Lower leg skin (tissue), 4 donors: Measurements from ENCODE around the gene EEF1AKMT3. TPM values are rescaled to one million over a fixed set of nuclear protein-coding genes. Genes with fewer than 3 reads are reported as not detected.
"Not testable (repeated sequence)": the region's sequence is repeated elsewhere in the genome, so short reads cannot be mapped to it uniquely, and the experiment has no call there.

Experiments used
- DNase-seq, 2 donors: peaks; one replicate each; pipeline ENCODE4 v3.0.0-alpha.2; 2019; ENCODE audit warnings: low spot score in 2 of 2
- H3K4me3 ChIP-seq: fragments of 200-600 bp; sonication (generic); 2 replicates; pipeline ENCODE4 v1.5.1; 2017; ENCODE audit warnings: mild to moderate bottlenecking, low read depth; ENCODE audit not compliant: poor library complexity, severe bottlenecking
- CTCF ChIP-seq, 3 donors: fragments of 450-650 bp; IDR thresholded peaks; one replicate each; pipeline ENCODE4 v1.5.1; 2016; ENCODE audit warnings: antibody characterized with exemption in 3 of 3, mild to moderate bottlenecking in 3 of 3, moderate library complexity in 2 of 3
- POLR2A ChIP-seq, 2 donors: fragments of 450-650 bp; IDR thresholded peaks; one replicate each; pipeline ENCODE4 v1.6.1; 2016 to 2017; ENCODE audit warnings: antibody characterized with exemption in 2 of 2, mild to moderate bottlenecking in 1 of 2, moderate library complexity in 1 of 2
- WGBS, 2 donors: methylation state at CpG; one replicate each; pipeline ENCODE4 v1.1.5; 2018; 5-methylcytosine and 5-hydroxymethylcytosine counted together
- intact Hi-C: fragments of 100-400 bp; cut with DNase I; formaldehyde crosslinking; loops from one replicate; pipeline ENCODE4 v1.15.0; 2023; ENCODE audit warnings: low total_unique reads
- total RNA-seq, 4 donors: library from RNA; depleted of rRNA; stranded (reverse); fragments of >200 nt; gene quantifications; one replicate each; pipeline ENCODE4 v1.1.0, GENCODE V29; 2016

EEF1AKMT3 gene
- total RNA-seq, 4 donors from 2014 or later, result 6.3 to 13.2 (median 9.9) TPM

- no peak for DNase-seq
- WGBS, 2 donors, result 94 to 95% methylated on average over 11 of the region's 11 CpGs
- TF ChIP-seq CTCF (IDR thresholded peaks at IDR 0.05) (no peak), POLR2A (IDR thresholded peaks at IDR 0.05) (no peak)
- H3K4me3 ChIP-seq, result no peak overlapping the region
- intact Hi-C loops, result no loop called here
Measured at GRCh38 chr12:57769594-57769993, 2.8 kb upstream of the EEF1AKMT3 start.

GRCh38 chr12:57770734-57771133 is 1.7 kb upstream of the EEF1AKMT3 start:
- DNase-seq, result no peak
- H3K4me3 ChIP-seq, result no peak overlapping the region
- TF ChIP-seq POLR2A (IDR thresholded peaks at IDR 0.05), result no peak
- no peak for TF ChIP-seq CTCF (IDR thresholded peaks at IDR 0.05)
- 89 to 94% methylated on average over 4 of the region's 4 CpGs for WGBS, 2 donors
- intact Hi-C loops, result no loop called here

GRCh38 chr12:57771236-57771872 is 1.1 kb upstream of the EEF1AKMT3 start:
- TF ChIP-seq POLR2A (IDR thresholded peaks at IDR 0.05), result no peak
- TF ChIP-seq CTCF (IDR thresholded peaks at IDR 0.05), result no peak
- peak; percentile 86 to 96 for DNase-seq
- peak overlapping the region; percentile 59 for H3K4me3 ChIP-seq
- intact Hi-C loops, result no loop called here
- 3 to 4% methylated on average over 16 of the region's 16 CpGs for WGBS, 2 donors

GRCh38 chr12:57771873-57772428 is 463 bp upstream of the EEF1AKMT3 start, which contains the start of gene METTL1:
METTL1 (minus strand) TSS chr12:57772105; CDS start chr12:57772083, 22 bp downstream.
- intact Hi-C loops, result no loop called here
- H3K4me3 ChIP-seq, result peak within 1 kb of the TSS; percentile 59
- TF ChIP-seq CTCF (IDR thresholded peaks at IDR 0.05) (no peak), POLR2A (IDR thresholded peaks at IDR 0.05) (no peak)
- WGBS, 2 donors, result 0% methylated on average over 27 of the region's 28 CpGs
- DNase-seq, result peak; percentile 95 to 98

GRCh38 chr12:57774634-57775033 is 2.2 kb downstream of the EEF1AKMT3 start:
- intact Hi-C loops, DNase-seq, H3K4me3 ChIP-seq: not testable (repeated sequence)
- WGBS, 2 donors, result 86 to 91% methylated on average over 11 of the region's 11 CpGs

GRCh38 chr12:57775044-57775443 is 2.6 kb downstream of the EEF1AKMT3 start:
- 53 to 63% methylated on average over 3 of the region's 3 CpGs for WGBS, 2 donors
- intact Hi-C loops, result no loop called here
- H3K4me3 ChIP-seq, result no peak overlapping the region
- DNase-seq, result no peak
- no peak for TF ChIP-seq POLR2A (IDR thresholded peaks at IDR 0.05)
- no peak for TF ChIP-seq CTCF (IDR thresholded peaks at IDR 0.05)
